ENCODE measurements around the gene ZBTB34. TPM values are rescaled to one million over a fixed set of nuclear protein-coding genes. Genes with fewer than 3 reads are reported as not detected.

The ZBTB34 gene
- total RNA-seq, 1 donor from 2014 or later: 11.6 TPM

DNA sequence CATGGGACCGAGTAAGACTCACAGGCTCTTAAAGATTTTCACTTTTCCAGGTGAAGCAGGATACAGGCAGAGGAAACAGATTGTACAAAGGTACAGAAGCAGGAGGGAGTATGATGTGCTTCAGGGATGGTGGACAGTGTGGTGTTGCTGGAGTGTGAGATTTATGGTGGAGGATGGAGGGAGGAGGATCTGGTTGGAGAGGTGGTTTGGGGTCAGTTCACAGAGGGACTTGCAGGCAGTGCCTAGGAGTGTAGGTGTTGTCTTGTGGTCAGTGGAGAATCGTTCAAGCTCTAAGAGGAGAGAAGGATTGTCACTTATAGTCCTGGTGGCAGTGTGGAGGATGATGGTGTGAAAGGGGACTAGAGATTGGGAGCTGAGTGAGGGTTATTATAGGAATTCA, 65.9 kb downstream of the ZBTB34 start:
- DNase-seq: no peak

DNA sequence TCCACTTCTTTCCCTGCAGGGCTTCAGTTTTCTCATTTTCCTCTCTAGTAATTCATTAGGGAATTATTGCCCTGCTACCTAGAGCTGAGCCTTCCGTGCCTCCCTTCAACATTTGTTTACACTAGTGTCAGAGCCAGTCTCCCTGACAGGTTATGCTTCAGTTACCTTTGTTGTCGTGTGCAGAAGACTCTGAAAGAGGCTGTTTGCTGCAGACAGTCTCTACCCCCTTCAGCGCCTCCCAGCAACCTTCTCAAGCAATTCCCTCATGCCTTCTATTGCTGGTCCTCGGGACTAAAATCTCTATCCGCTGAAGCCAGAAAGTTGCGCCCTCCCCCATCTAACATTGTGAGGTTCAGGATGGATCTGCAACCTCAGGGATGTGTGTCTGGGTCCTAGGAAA, 67.0 kb downstream of the ZBTB34 start:
- DNase-seq: no peak

DNA sequence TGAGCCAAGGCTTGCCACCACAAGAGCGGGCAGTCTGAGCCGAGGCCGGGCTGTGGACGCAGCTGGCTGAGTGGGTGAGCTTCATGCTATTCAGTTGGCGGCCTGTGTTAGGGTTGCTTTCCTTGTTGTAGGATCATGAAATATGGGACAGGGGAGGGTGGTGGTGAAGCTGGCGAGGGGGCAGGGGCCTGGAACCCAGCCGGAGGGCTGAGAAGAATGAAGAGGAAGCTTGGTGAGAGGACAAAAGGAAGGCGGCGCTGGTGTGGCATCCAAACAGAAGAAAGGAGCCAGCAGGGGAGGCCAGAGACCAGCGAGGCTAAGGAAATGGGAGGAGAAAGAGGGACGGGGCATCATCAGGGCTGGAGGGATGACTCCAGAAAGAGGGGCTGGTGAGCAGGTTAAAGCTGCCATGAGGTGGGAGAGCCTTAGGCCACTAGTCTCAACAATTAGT, 72.5 kb downstream of the ZBTB34 start:
- no peak for DNase-seq

DNA sequence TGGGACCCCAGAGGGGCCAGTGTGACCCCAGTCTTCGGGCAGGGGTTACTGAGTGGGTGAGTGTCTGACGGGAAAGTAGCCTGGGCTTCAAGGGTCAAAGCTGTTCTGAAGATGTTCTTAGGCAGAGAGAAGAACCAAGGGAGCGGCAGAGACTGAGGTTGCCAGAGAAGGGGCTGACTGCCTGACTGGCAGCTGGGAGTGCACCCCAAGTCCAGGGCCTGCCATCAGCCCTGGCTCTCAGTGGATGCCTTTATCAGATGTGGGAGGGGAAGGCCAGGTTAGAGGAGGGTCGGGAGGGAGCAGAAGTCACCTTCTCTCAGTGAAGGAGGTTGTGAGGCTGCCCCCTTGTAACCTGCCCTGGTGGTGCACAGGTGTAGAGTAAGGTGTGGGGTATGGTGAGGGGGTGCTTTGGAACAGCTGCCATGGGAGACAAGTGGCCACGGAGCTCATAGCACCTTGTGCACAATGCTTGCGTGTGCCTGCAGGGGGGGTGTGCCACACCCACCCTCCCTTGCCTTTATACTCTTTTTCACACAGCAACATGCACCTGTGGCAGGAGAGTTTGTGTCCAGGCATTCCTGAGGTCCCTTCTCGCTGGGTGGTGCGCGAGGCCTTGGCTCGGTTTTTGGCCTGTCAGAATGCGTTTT, 73.0 kb downstream of the ZBTB34 start:
- DNase-seq: no peak

DNA sequence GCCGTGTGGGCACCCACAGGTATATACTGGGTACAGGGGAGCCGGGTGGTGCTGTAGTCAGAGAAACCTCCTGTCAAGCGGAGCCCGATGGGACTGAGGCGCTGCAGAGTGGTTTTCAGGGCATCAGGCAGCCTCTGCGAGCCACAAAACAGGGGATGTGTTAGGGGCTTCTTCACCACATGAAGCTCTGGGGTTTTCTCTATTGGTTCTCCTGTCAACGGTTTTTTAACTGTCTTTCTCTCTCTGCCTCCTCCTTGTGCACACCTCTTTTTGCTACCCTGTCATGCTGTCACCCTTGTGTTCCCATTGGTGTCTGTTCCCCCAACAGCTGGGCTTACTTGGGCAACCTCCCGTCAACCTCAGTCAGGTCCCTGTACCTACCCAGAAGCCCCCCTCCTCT, 74.0 kb downstream of the ZBTB34 start:
- no peak for DNase-seq

Other genes with a start within 250 kb of the ZBTB34 start
- not detected in 2 replicates for gene LMX1B, start 246.7 kb upstream of the ZBTB34 start, total RNA-seq
- gene ZBTB43, start 55.6 kb upstream of the ZBTB34 start, total RNA-seq: 7.7 and 8.2 TPM in 2 replicates
- gene RALGPS1, start 54.1 kb downstream of the ZBTB34 start, total RNA-seq: 3.1 and 3.3 TPM in 2 replicates